H9 (cell line): ENCODE results near the gene TBC1D9B. TPM values are rescaled to one million over a fixed set of nuclear protein-coding genes. Genes with fewer than 3 reads are reported as not detected.

Source experiments
- DNase-seq: peaks from one replicate; pipeline ENCODE4 v3.0.0-alpha.2; 2017
- H2AFZ ChIP-seq: one replicate; pipeline ENCODE4 v1.6.1; 2013; ENCODE audit warnings: mild to moderate bottlenecking, low read length, control low read depth, moderate library complexity
- H2AK5ac ChIP-seq: 2 replicates; pipeline ENCODE4 v1.6.1; 2013; ENCODE audit warnings: low read length, control low read depth, mixed read lengths; ENCODE audit not compliant: insufficient read length
- H2BK120ac ChIP-seq: one replicate; pipeline ENCODE4 v1.6.1; 2013; ENCODE audit warnings: low read depth, mild to moderate bottlenecking, low read length, control low read depth, inconsistent platforms; ENCODE audit not compliant: poor library complexity, severe bottlenecking
- H2BK12ac ChIP-seq: 2 replicates; pipeline ENCODE4 v1.6.1; 2013; ENCODE audit warnings: low read length, control low read depth, mixed read lengths, low read depth; ENCODE audit not compliant: insufficient read length
- H2BK15ac ChIP-seq: 2 replicates; pipeline ENCODE4 v1.6.1; 2013; ENCODE audit warnings: low read depth, low read length, control low read depth
- H2BK20ac ChIP-seq: one replicate; pipeline ENCODE4 v1.6.1; 2013; ENCODE audit warnings: low read depth, mild to moderate bottlenecking, low read length, control low read depth, inconsistent platforms; ENCODE audit not compliant: poor library complexity, severe bottlenecking
- H2BK5ac ChIP-seq: 2 replicates; pipeline ENCODE4 v1.6.1; 2013; ENCODE audit warnings: low read length, control low read depth, mixed read lengths; ENCODE audit not compliant: insufficient read length
- H3K14ac ChIP-seq: 2 replicates; pipeline ENCODE4 v1.6.1; 2013; ENCODE audit warnings: low read length, control low read depth; ENCODE audit not compliant: insufficient read depth
- H3K18ac ChIP-seq: 2 replicates; pipeline ENCODE4 v1.6.1; 2013; ENCODE audit warnings: low read depth, mild to moderate bottlenecking, mixed read lengths, low read length, control low read depth; ENCODE audit not compliant: insufficient read length
- H3K23ac ChIP-seq: 2 replicates; pipeline ENCODE4 v1.6.1; 2013; ENCODE audit warnings: low read length, control low read depth, mixed read lengths, low read depth; ENCODE audit not compliant: insufficient read length
- H3K23me2 ChIP-seq: 2 replicates; pipeline ENCODE4 v1.6.1; 2013; ENCODE audit warnings: low read depth, mild to moderate bottlenecking, mixed read lengths, low read length, control low read depth; ENCODE audit not compliant: insufficient read length, poor library complexity, severe bottlenecking
- H3K27ac ChIP-seq: 2 replicates; pipeline ENCODE4 v1.5.1; 2013; ENCODE audit warnings: low read length, control low read depth, mixed read lengths, low read depth; ENCODE audit not compliant: insufficient read length
- H3K27me3 ChIP-seq: 2 replicates; pipeline ENCODE4 v1.6.1; 2013; ENCODE audit warnings: low read length, control low read depth, inconsistent platforms; ENCODE audit not compliant: insufficient read depth
- H3K4ac ChIP-seq: 2 replicates; pipeline ENCODE4 v1.6.1; 2013; ENCODE audit warnings: low read depth, mild to moderate bottlenecking, control low read depth, inconsistent platforms, low read length, moderate library complexity
- H3K4me1 ChIP-seq: 2 replicates; pipeline ENCODE4 v1.6.1; 2013; ENCODE audit warnings: low read length, control low read depth, inconsistent platforms; ENCODE audit not compliant: insufficient read depth
- H3K4me2 ChIP-seq: 2 replicates; pipeline ENCODE4 v1.6.1; 2013; ENCODE audit warnings: low read length, control low read depth, mixed read lengths; ENCODE audit not compliant: insufficient read length, insufficient read depth
- H3K56ac ChIP-seq: 2 replicates; pipeline ENCODE4 v1.6.1; 2013; ENCODE audit warnings: low read depth, mild to moderate bottlenecking, mixed read lengths, low read length, control low read depth; ENCODE audit not compliant: insufficient read length
- H3K79me1 ChIP-seq: 2 replicates; pipeline ENCODE4 v1.6.1; 2013; ENCODE audit warnings: low read depth, mild to moderate bottlenecking, moderate library complexity, low read length, control low read depth, inconsistent platforms; ENCODE audit not compliant: insufficient read depth, poor library complexity, severe bottlenecking
- H3K79me2 ChIP-seq: 2 replicates; pipeline ENCODE4 v1.6.1; 2013; ENCODE audit warnings: low read length, control low read depth, inconsistent platforms; ENCODE audit not compliant: insufficient read depth
- H3K9ac ChIP-seq: 2 replicates; pipeline ENCODE4 v1.6.1; 2013; ENCODE audit warnings: low read length, control low read depth, mixed read lengths; ENCODE audit not compliant: insufficient read length; ENCODE audit errors: extremely low read depth
- H3K9me3 ChIP-seq: one replicate; pipeline ENCODE4 v1.6.1; 2013; ENCODE audit warnings: low read depth, low read length, inconsistent platforms; ENCODE audit not compliant: control insufficient read depth
- H3T11ph ChIP-seq: one replicate; pipeline ENCODE4 v1.6.1; 2013; ENCODE audit warnings: mild to moderate bottlenecking, low read length, control low read depth, inconsistent platforms
- H4K20me1 ChIP-seq: one replicate; pipeline ENCODE4 v1.6.1; 2013; ENCODE audit not compliant: control insufficient read depth, insufficient read length, insufficient read depth
- H4K5ac ChIP-seq: 2 replicates; pipeline ENCODE4 v1.6.1; 2013; ENCODE audit warnings: low read depth, mild to moderate bottlenecking, mixed read lengths, low read length, control low read depth; ENCODE audit not compliant: insufficient read length
- H4K8ac ChIP-seq: replicated peaks from 2 replicates; pipeline ENCODE4 v1.6.1; 2013; ENCODE audit warnings: low read length, control low read depth, mixed read lengths, low read depth; ENCODE audit not compliant: insufficient read length
- H4K91ac ChIP-seq: 2 replicates; pipeline ENCODE4 v1.6.1; 2013; ENCODE audit warnings: low read depth, mild to moderate bottlenecking, moderate library complexity, mixed read lengths, low read length, control low read depth; ENCODE audit not compliant: insufficient read length
- H3K27ac Mint-ChIP-seq, 3 experiments: 2 replicates in 2 of 3; 3 replicates in 1 of 3; pipeline ENCODE4 v1.8.0; 2020 to 2021; ENCODE audit warnings: mixed read lengths in 3 of 3, mild to moderate bottlenecking in 1 of 3, moderate library complexity in 1 of 3
- H3K27me3 Mint-ChIP-seq: 2 replicates; pipeline ENCODE4 v1.8.0; 2021; ENCODE audit warnings: low read depth, mild to moderate bottlenecking, moderate library complexity, mixed read lengths
- H3K36me3 Mint-ChIP-seq, 3 experiments: 2 replicates in 2 of 3; 3 replicates in 1 of 3; pipeline ENCODE4 v1.8.0; 2020 to 2021; ENCODE audit warnings: low read depth in 3 of 3, mixed read lengths in 3 of 3; ENCODE audit not compliant: insufficient read depth in 1 of 3
- H3K4me1 Mint-ChIP-seq, 2 experiments: 2 replicates each; pipeline ENCODE4 v1.8.0; 2020; ENCODE audit warnings: mixed read lengths in 2 of 2
- H3K4me3 Mint-ChIP-seq, 2 experiments: 2 replicates in 1 of 2; 3 replicates in 1 of 2; pipeline ENCODE4 v1.8.0; 2020 to 2021; ENCODE audit warnings: mild to moderate bottlenecking in 2 of 2, mixed read lengths in 2 of 2, moderate library complexity in 1 of 2
- H3K9me3 Mint-ChIP-seq, 2 experiments: 2 replicates in 1 of 2; 3 replicates in 1 of 2; pipeline ENCODE4 v1.8.0; 2020; ENCODE audit warnings: mild to moderate bottlenecking in 2 of 2, mixed read lengths in 2 of 2, moderate library complexity in 1 of 2
- WGBS: extraction: QIAGEN DNeasy Blood & Tissue Kit; methylation state at CpG from one replicate; pipeline ENCODE4 v1.1.7; 2013; ENCODE audit warnings: missing lambda C conversion rate, low lambda C conversion rate, mixed read lengths; ENCODE audit not compliant: insufficient read length; ENCODE audit errors: extremely low coverage; 5-methylcytosine and 5-hydroxymethylcytosine counted together
- total RNA-seq: library from RNA; stranded (reverse); gene quantifications from 2 replicates; pipeline ENCODE4 v1.2.1, GENCODE V29; 2021
- TF ChIP-seq, protein P1 (sequence below): fragments of 200-600 bp; sonication (generic); conservative IDR thresholded peaks from 3 replicates; pipeline ENCODE4 v1.8.0; 2021; ENCODE audit warnings: antibody characterized with exemption, mild to moderate bottlenecking

TBC1D9B gene
- total RNA-seq, 1 experiment from 2014 or later: 62.1 TPM

DNA sequence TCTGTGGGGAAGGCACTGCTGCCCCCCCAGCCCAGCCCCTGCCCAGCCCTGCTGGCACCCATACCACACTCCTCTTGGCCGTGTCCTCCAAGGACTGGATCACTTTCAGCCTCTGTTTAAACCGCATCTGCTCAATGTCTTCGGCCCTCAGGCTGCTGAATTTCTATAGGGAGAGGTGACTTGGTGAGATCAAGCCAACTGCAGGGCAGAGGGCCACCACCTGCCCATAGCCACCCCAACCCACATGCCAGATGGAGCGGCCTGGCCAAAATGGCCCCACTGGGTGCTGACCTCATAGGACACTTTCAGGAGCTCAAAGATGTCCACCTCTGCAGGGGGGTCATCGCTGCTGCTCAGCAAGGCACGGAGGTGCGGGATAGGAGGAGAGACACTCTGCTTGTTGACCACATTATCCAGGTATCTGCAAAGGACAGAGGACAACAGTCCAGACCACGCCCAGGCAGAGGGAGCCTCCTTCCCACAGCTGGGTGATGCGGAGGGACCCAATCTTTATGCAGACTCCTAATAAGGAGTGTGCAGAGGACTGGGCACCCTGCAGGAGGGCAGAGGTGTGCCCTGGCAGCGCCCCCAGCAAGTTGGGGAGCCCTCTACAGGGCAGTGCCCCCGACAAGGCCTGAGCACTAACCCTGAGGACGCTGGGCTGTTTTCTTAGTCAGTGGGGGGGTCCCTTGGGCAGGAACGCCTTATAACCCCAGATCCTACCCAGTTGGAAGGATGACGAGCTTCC is 34.7 kb downstream of the TBC1D9B start:
- no peak overlapping the region for H3K56ac ChIP-seq
- Mint-ChIP-seq H3K27ac (no peak overlapping the region), H3K9me3 (no peaks in the 10 kb centered on the region), H3K36me3 (peaks cover 13 to 48% (median 43%) of the 10 kb centered on the region in 3 experiments), H3K4me3 (no peak overlapping the region), H3K4me1 (peaks cover 2 to 12% of the 10 kb centered on the region in 2 experiments; a peak in 2 of 4 replicates), H3K27me3 (peaks cover 1% of the 10 kb centered on the region; the same call in 1 of the 2 replicates)
- H2BK120ac ChIP-seq: no peak overlapping the region
- no CpG with 5 or more reads among the region's 14 CpGs for WGBS
- H3K9me3 ChIP-seq: no peaks in the 10 kb centered on the region
- H3K23ac ChIP-seq: no peak overlapping the region
- no peaks in the 10 kb centered on the region for H4K20me1 ChIP-seq
- no peaks in the 10 kb centered on the region for H3K23me2 ChIP-seq
- H2BK12ac ChIP-seq: no peak overlapping the region
- H3K27ac ChIP-seq: no peak overlapping the region
- H2AFZ ChIP-seq: no peak overlapping the region
- TF ChIP-seq, protein P1, sequence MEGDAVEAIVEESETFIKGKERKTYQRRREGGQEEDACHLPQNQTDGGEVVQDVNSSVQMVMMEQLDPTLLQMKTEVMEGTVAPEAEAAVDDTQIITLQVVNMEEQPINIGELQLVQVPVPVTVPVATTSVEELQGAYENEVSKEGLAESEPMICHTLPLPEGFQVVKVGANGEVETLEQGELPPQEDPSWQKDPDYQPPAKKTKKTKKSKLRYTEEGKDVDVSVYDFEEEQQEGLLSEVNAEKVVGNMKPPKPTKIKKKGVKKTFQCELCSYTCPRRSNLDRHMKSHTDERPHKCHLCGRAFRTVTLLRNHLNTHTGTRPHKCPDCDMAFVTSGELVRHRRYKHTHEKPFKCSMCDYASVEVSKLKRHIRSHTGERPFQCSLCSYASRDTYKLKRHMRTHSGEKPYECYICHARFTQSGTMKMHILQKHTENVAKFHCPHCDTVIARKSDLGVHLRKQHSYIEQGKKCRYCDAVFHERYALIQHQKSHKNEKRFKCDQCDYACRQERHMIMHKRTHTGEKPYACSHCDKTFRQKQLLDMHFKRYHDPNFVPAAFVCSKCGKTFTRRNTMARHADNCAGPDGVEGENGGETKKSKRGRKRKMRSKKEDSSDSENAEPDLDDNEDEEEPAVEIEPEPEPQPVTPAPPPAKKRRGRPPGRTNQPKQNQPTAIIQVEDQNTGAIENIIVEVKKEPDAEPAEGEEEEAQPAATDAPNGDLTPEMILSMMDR: no peak
- no peak overlapping the region for H3K9ac ChIP-seq
- no peak for DNase-seq
- H3K4me2 ChIP-seq: no peak overlapping the region
- H3K4me1 ChIP-seq: no peaks in the 10 kb centered on the region
- no peaks in the 10 kb centered on the region for H3K79me1 ChIP-seq
- no peak overlapping the region for H4K5ac ChIP-seq
- no peak overlapping the region for H4K8ac ChIP-seq
- H3K14ac ChIP-seq: no peak overlapping the region
- no peaks in the 10 kb centered on the region for H3K27me3 ChIP-seq
- no peak overlapping the region for H4K91ac ChIP-seq
- no peak overlapping the region for H2BK20ac ChIP-seq
- no peak overlapping the region for H2BK5ac ChIP-seq
- H2BK15ac ChIP-seq: no peak overlapping the region
- H3K4ac ChIP-seq: no peak overlapping the region
- H3K18ac ChIP-seq: no peak overlapping the region
- H2AK5ac ChIP-seq: no peak overlapping the region
- H3K79me2 ChIP-seq: no peaks in the 10 kb centered on the region
- H3T11ph ChIP-seq: no peak overlapping the region
